HEK293 (cell line): Measurements from ENCODE around the gene ASB16.

Experiments used
- CTCF ChIA-PET: fragments of 350-600 bp; formaldehyde crosslinking; extraction: SDS; loops from one replicate; lab custom pipeline; 2021; ENCODE audit warnings: antibody characterized with exemption; lab: Yijun Ruan, JAX
- POLR2A ChIA-PET: fragments of 300-600 bp; formaldehyde crosslinking; extraction: SDS; loops from one replicate; lab custom pipeline; 2020; ENCODE audit warnings: antibody characterized with exemption, inconsistent platforms; lab: Yijun Ruan, JAX
- H3K27ac ChIP-seq: fragments of 200-500 bp; sonication (Bioruptor generic); 2 replicates; pipeline ENCODE4 v1.5.1; 2014; ENCODE audit warnings: low read depth, low read length, control low read depth, inconsistent platforms; ENCODE audit errors: extremely low read depth
- H3K36me3 ChIP-seq, 2 experiments: fragments of 200-500 bp in 1 of 2; sonication (Bioruptor generic) in 1 of 2; 1 replicate in 1 of 2; 2 replicates in 1 of 2; pipeline ENCODE4 v1.5.1; 2014 to 2017; ENCODE audit warnings: inconsistent platforms in 2 of 2, low read length in 2 of 2; ENCODE audit not compliant: control insufficient read depth in 2 of 2, insufficient read depth in 1 of 2
- H3K4me1 ChIP-seq: fragments of 200-500 bp; sonication (Bioruptor generic); 2 replicates; pipeline ENCODE4 v1.5.1; 2014; ENCODE audit warnings: mild to moderate bottlenecking, low read length, inconsistent platforms; ENCODE audit not compliant: control insufficient read depth, insufficient read depth
- H3K4me3 ChIP-seq: 2 replicates; pipeline ENCODE4 v1.5.1; 2011; ENCODE audit warnings: low read depth, mild to moderate bottlenecking, control low read depth, low read length, moderate library complexity
- H3K9me3 ChIP-seq: fragments of 200-500 bp; sonication (Bioruptor generic); 2 replicates; pipeline ENCODE4 v1.5.1; 2014; ENCODE audit warnings: low read depth, low read length, inconsistent platforms; ENCODE audit not compliant: control insufficient read depth, insufficient read depth
- EGR2 ChIP-seq: fragments of 450-650 bp; formaldehyde crosslinking; IDR thresholded peaks from 2 replicates; pipeline ENCODE4 v1.5.1; 2016; ENCODE audit warnings: low read depth, missing biosample characterization, missing genetic modification characterization
- KLF8 ChIP-seq: fragments of 450-650 bp; formaldehyde crosslinking; IDR thresholded peaks from 2 replicates; pipeline ENCODE4 v1.5.1; 2016; ENCODE audit warnings: missing biosample characterization, missing genetic modification characterization
- MZF1 ChIP-seq: fragments of 450-650 bp; formaldehyde crosslinking; IDR thresholded peaks from 2 replicates; pipeline ENCODE4 v1.5.1; 2017; ENCODE audit warnings: missing biosample characterization, missing genetic modification characterization, borderline replicate concordance
- REPIN1 ChIP-seq: fragments of 450-650 bp; formaldehyde crosslinking; IDR thresholded peaks from 2 replicates; pipeline ENCODE4 v1.5.1; 2017; ENCODE audit warnings: missing biosample characterization, missing genetic modification characterization, low read depth
- ZFP37 ChIP-seq: fragments of 450-650 bp; formaldehyde crosslinking; IDR thresholded peaks from 2 replicates; pipeline ENCODE4 v1.5.1; 2016; ENCODE audit warnings: missing biosample characterization, missing genetic modification characterization
- ZNF133 ChIP-seq: fragments of 450-650 bp; formaldehyde crosslinking; IDR thresholded peaks from 2 replicates; pipeline ENCODE4 v1.5.1; 2016; ENCODE audit warnings: missing biosample characterization, missing genetic modification characterization
- ZNF16 ChIP-seq: fragments of 450-650 bp; formaldehyde crosslinking; IDR thresholded peaks from 2 replicates; pipeline ENCODE4 v1.5.1; 2016; ENCODE audit warnings: low read depth, missing biosample characterization, missing genetic modification characterization
- ZNF223 ChIP-seq: fragments of 450-650 bp; formaldehyde crosslinking; IDR thresholded peaks from 2 replicates; pipeline ENCODE4 v1.5.1; 2016; ENCODE audit warnings: missing biosample characterization, missing genetic modification characterization
- ZNF274 ChIP-seq, 2 experiments: fragments of 200-500 bp in 1 of 2; fragments of 450-650 bp in 1 of 2; sonication (Bioruptor generic) in 1 of 2; formaldehyde crosslinking in 1 of 2; IDR thresholded peaks; 2 replicates each; pipeline versions ENCODE4 v1.5.1 to v1.6.1; 2014 to 2016; ENCODE audit warnings: borderline replicate concordance in 1 of 2, inconsistent platforms in 1 of 2, low read length in 1 of 2, missing biosample characterization in 1 of 2, missing genetic modification characterization in 1 of 2
- ZNF311 ChIP-seq: fragments of 450-650 bp; formaldehyde crosslinking; IDR thresholded peaks from 2 replicates; pipeline ENCODE4 v1.5.1; 2017; ENCODE audit warnings: missing biosample characterization, missing genetic modification characterization, borderline replicate concordance
- ZNF416 ChIP-seq: fragments of 450-650 bp; formaldehyde crosslinking; IDR thresholded peaks from 2 replicates; pipeline ENCODE4 v1.5.1; 2016; ENCODE audit warnings: missing biosample characterization, missing genetic modification characterization
- ZNF548 ChIP-seq: fragments of 450-650 bp; formaldehyde crosslinking; IDR thresholded peaks from 2 replicates; pipeline ENCODE4 v1.5.1; 2016; ENCODE audit warnings: missing biosample characterization, missing genetic modification characterization
- ZNF555 ChIP-seq: fragments of 450-650 bp; formaldehyde crosslinking; conservative IDR thresholded peaks from 2 replicates; pipeline ENCODE4 v1.5.1; 2017; ENCODE audit warnings: missing biosample characterization, mild to moderate bottlenecking, missing genetic modification characterization, inconsistent platforms
- ZNF585B ChIP-seq: fragments of 450-650 bp; formaldehyde crosslinking; IDR thresholded peaks from 2 replicates; pipeline ENCODE4 v1.5.1; 2016; ENCODE audit warnings: missing biosample characterization, missing genetic modification characterization
- ZNF610 ChIP-seq: fragments of 450-650 bp; formaldehyde crosslinking; IDR thresholded peaks from 2 replicates; pipeline ENCODE4 v1.5.1; 2016; ENCODE audit warnings: missing biosample characterization, missing genetic modification characterization, borderline replicate concordance
- ZNF623 ChIP-seq: fragments of 450-650 bp; formaldehyde crosslinking; IDR thresholded peaks from 2 replicates; pipeline ENCODE4 v1.5.1; 2016; ENCODE audit warnings: missing biosample characterization, missing genetic modification characterization
- ZNF664 ChIP-seq: fragments of 450-650 bp; formaldehyde crosslinking; IDR thresholded peaks from 2 replicates; pipeline ENCODE4 v1.5.1; 2016; ENCODE audit warnings: missing biosample characterization, missing genetic modification characterization
- TF ChIP-seq, protein P1 (sequence below): fragments of 450-650 bp; formaldehyde crosslinking; IDR thresholded peaks from 2 replicates; pipeline ENCODE4 v1.5.1; 2017; ENCODE audit warnings: missing biosample characterization, missing genetic modification characterization
- TF ChIP-seq, protein P2 (sequence below): fragments of 450-650 bp; formaldehyde crosslinking; IDR thresholded peaks from 2 replicates; pipeline ENCODE4 v1.5.1; 2016; ENCODE audit warnings: missing biosample characterization, missing genetic modification characterization, borderline replicate concordance
- TF ChIP-seq, protein P3 (sequence below): fragments of 450-650 bp; formaldehyde crosslinking; IDR thresholded peaks from 2 replicates; pipeline ENCODE4 v1.5.1; 2016; ENCODE audit warnings: missing biosample characterization, missing genetic modification characterization
- TF ChIP-seq, protein P4 (sequence below): fragments of 450-650 bp; formaldehyde crosslinking; IDR thresholded peaks from 2 replicates; pipeline ENCODE4 v1.5.1; 2016; ENCODE audit warnings: missing biosample characterization, missing genetic modification characterization

The ASB16 gene

DNA sequence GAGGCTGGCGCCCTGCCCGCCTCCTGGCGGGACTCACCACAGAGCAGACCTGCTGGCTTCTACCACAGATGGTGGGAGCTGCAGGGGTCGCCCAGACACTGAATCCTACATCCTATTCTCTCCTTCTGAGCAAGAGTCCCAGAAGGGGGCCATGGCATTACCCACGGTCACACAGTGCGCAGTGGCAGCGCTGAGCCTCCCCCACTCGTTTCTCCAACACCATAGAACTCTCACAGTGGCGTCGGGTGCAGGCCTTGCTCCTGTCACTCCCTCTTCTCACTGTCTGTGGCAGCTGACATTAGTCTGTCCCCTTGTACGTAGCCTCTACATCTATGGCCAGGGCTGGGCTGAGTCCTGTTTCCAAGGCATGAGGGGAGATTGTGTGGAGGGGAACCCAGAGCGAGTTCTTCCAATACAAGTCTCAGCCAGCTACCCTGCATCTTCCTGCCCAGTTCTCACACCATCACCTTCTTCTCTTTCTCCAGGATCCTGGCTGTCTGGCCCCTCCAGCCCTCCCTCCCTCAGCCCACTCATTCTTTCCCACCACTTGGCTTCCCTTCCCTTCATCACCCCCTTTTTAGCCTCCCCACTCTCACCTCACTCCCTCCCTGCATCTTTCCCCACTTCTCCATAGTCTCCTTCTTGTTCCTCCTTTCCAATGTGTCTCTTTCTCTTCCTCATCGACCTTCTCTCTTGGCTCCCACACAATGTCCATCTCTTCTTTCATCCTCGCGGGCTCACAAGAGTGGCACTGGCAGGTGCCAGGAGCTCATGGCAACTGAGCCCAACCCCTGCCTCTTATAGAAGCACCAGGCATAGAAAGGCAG lies 43.1 kb downstream of the ASB16 start (continued):
- TF ChIP-seq, protein P1, sequence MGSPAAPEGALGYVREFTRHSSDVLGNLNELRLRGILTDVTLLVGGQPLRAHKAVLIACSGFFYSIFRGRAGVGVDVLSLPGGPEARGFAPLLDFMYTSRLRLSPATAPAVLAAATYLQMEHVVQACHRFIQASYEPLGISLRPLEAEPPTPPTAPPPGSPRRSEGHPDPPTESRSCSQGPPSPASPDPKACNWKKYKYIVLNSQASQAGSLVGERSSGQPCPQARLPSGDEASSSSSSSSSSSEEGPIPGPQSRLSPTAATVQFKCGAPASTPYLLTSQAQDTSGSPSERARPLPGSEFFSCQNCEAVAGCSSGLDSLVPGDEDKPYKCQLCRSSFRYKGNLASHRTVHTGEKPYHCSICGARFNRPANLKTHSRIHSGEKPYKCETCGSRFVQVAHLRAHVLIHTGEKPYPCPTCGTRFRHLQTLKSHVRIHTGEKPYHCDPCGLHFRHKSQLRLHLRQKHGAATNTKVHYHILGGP (tag by site-specific recombination): no peak
- no peak for TF ChIP-seq ZNF223 (tag by site-specific recombination)
- no peak for TF ChIP-seq ZNF133
- TF ChIP-seq ZNF623 (tag by site-specific recombination): no peak

DNA sequence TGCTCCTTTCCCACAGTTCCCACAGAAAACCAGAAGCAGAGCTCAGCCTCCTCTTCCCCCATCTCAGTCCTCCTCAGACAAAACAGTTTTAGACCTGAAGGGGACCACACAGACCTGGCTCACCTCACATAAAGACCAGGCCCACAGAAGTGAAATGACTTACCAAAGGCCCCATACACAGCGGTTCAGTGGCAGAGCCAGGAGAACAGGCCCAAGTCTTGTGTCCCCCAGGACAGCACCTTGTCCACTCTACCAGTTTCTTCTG lies 43.7 kb downstream of the ASB16 start:
- CTCF ChIA-PET: interaction anchor here (0.6 to 1.2 kb wide), 3 partner anchors 117 to 427 kb away, joined by 3 read pairs; no protein-coding TSS in a partner anchor
- TF ChIP-seq ZNF274 (IDR thresholded peaks at IDR 0.05; ENCODE audit: low read length) (no peak), ZNF274 (tag by site-specific recombination; IDR thresholded peaks at IDR 0.05; ENCODE audit: borderline replicate concordance) (no peak), ZFP37 (tag by site-specific recombination) (no peak), KLF8 (no peak), REPIN1 (no peak), ZNF548 (tag by site-specific recombination) (no peak), ZNF416 (no peak), ZNF311 (no peak)
- TF ChIP-seq, protein P2, sequence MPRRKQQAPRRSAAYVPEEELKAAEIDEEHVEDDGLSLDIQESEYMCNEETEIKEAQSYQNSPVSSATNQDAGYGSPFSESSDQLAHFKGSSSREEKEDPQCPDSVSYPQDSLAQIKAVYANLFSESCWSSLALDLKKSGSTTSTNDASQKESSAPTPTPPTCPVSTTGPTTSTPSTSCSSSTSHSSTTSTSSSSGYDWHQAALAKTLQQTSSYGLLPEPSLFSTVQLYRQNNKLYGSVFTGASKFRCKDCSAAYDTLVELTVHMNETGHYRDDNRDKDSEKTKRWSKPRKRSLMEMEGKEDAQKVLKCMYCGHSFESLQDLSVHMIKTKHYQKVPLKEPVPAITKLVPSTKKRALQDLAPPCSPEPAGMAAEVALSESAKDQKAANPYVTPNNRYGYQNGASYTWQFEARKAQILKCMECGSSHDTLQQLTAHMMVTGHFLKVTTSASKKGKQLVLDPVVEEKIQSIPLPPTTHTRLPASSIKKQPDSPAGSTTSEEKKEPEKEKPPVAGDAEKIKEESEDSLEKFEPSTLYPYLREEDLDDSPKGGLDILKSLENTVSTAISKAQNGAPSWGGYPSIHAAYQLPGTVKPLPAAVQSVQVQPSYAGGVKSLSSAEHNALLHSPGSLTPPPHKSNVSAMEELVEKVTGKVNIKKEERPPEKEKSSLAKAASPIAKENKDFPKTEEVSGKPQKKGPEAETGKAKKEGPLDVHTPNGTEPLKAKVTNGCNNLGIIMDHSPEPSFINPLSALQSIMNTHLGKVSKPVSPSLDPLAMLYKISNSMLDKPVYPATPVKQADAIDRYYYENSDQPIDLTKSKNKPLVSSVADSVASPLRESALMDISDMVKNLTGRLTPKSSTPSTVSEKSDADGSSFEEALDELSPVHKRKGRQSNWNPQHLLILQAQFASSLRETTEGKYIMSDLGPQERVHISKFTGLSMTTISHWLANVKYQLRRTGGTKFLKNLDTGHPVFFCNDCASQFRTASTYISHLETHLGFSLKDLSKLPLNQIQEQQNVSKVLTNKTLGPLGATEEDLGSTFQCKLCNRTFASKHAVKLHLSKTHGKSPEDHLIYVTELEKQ (tag by site-specific recombination): no peak
- TF ChIP-seq, all 188 proteins: peak for 0
- Histone ChIP-seq H3K27ac (no peak overlapping the region), H3K9me3 (no peaks in the 10 kb centered on the region), H3K36me3 (peaks cover 20 to 81% of the 10 kb centered on the region in 2 experiments), H3K4me1 (no peaks in the 10 kb centered on the region), H3K4me3 (no peak overlapping the region)
- POLR2A ChIA-PET: interaction anchor here (0.7 to 1.8 kb wide), 2 partner anchors 14 to 288 kb away, joined by 3 to 7 read pairs; partner anchors contain the start of gene ATXN7L3

DNA sequence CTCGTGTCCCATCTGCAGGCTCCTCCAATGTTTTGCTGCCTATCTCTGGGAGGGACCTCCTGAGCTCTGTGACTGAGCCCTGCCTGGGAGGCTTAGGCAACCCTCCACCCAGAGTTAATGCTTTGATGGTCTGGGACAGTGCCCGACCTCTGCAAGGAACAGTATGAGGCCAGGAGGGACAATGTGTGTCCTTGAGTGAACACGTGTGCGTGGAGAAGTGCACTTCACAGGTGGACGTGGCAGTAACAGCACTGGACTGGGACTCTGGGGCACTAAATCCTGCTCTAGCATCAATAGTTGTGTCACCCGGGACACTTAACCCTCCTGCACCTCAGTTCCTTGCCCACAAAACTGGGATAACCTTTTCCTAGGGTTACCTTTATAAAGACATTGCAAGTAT lies 44.4 kb downstream of the ASB16 start:
- no peak overlapping the region for H3K27ac ChIP-seq
- H3K4me1 ChIP-seq: no peaks in the 10 kb centered on the region
- POLR2A ChIA-PET: interaction anchor here (0.6 kb wide), 1 partner anchor 67 kb away, joined by 5 read pairs; no protein-coding TSS in a partner anchor
- no peak for TF ChIP-seq ZNF664
- TF ChIP-seq, protein P3, sequence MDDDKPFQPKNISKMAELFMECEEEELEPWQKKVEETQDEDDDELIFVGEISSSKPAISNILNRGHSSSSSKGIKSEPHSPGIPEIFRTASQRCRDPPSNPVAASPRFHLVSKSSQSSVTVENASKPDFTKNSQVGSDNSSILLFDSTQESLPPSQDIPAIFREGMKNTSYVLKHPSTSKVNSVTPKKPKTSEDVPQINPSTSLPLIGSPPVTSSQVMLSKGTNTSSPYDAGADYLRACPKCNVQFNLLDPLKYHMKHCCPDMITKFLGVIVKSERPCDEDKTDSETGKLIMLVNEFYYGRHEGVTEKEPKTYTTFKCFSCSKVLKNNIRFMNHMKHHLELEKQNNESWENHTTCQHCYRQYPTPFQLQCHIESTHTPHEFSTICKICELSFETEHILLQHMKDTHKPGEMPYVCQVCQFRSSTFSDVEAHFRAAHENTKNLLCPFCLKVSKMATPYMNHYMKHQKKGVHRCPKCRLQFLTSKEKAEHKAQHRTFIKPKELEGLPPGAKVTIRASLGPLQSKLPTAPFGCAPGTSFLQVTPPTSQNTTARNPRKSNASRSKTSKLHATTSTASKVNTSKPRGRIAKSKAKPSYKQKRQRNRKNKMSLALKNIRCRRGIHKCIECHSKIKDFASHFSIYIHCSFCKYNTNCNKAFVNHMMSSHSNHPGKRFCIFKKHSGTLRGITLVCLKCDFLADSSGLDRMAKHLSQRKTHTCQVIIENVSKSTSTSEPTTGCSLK (tag by site-specific recombination): no peak
- no peak for TF ChIP-seq ZNF585B (tag by site-specific recombination)
- no peak for TF ChIP-seq ZNF311
- no peak for TF ChIP-seq ZNF16 (tag by site-specific recombination)
- TF ChIP-seq ZNF610: no peak
- no peak for TF ChIP-seq ZNF555
- no peak for TF ChIP-seq MZF1 (tag by site-specific recombination)
- TF ChIP-seq EGR2 (tag by site-specific recombination): no peak
- TF ChIP-seq, protein P4, sequence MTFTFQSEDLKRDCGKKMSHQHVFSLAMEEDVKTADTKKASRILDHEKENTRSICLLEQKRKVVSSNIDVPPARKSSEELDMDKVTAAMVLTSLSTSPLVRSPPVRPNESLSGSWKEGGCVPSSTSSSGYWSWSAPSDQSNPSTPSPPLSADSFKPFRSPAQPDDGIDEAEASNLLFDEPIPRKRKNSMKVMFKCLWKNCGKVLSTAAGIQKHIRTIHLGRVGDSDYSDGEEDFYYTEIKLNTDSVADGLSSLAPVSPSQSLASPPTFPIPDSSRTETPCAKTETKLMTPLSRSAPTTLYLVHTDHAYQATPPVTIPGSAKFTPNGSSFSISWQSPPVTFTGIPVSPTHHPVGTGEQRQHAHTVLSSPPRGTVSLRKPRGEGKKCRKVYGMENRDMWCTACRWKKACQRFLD (tag by site-specific recombination): no peak
- TF ChIP-seq, all 188 proteins: peak for 0
- peaks cover 20 to 74% of the 10 kb centered on the region in 2 experiments for H3K36me3 ChIP-seq
- H3K4me3 ChIP-seq: no peak overlapping the region
- CTCF ChIA-PET: interaction anchor here (0.6 to 1.2 kb wide), 2 partner anchors 116 to 235 kb away, joined by 3 read pairs; no protein-coding TSS in a partner anchor
- H3K9me3 ChIP-seq: no peaks in the 10 kb centered on the region
